ES-I3 (cell line): ENCODE results near the gene KCNIP1.

Experiments
- H3K36me3 ChIP-seq: 2 replicates; pipeline ENCODE4 v1.6.1; 2013; ENCODE audit warnings: mild to moderate bottlenecking, low read length, control low read depth, moderate library complexity; ENCODE audit not compliant: insufficient read depth
- H3K4me1 ChIP-seq: 2 replicates; pipeline ENCODE4 v1.6.1; 2013; ENCODE audit warnings: mild to moderate bottlenecking, control low read depth, low read length; ENCODE audit not compliant: insufficient read depth
- H3K9ac ChIP-seq: 2 replicates; pipeline ENCODE4 v1.6.1; 2013; ENCODE audit warnings: low read depth, mild to moderate bottlenecking, low read length, moderate library complexity
- H3K9me3 ChIP-seq: 2 replicates; pipeline ENCODE4 v1.6.1; 2013; ENCODE audit warnings: mild to moderate bottlenecking, low read length, moderate library complexity; ENCODE audit not compliant: control insufficient read depth, insufficient read depth

The KCNIP1 gene

GRCh38 chr5:170508660-170509347 is 5.0 kb downstream of the KCNIP1 start:
- no peak overlapping the region for H3K9ac ChIP-seq
- no peaks in the 10 kb centered on the region for H3K36me3 ChIP-seq
- H3K4me1 ChIP-seq, result peaks cover 9% of the 10 kb centered on the region; the same call in 1 of the 2 replicates
- H3K9me3 ChIP-seq, result no peaks in the 10 kb centered on the region

- Histone ChIP-seq H3K4me1 (peaks cover 9% of the 10 kb centered on the region; the same call in 1 of the 2 replicates), H3K9me3 (no peaks in the 10 kb centered on the region), H3K36me3 (no peaks in the 10 kb centered on the region), H3K9ac (no peak overlapping the region)
These were observed 5.5 kb downstream of the KCNIP1 start for GRCh38 chr5:170509348-170509660.

GRCh38 chr5:170510126-170510525 is 6.3 kb downstream of the KCNIP1 start:
- Histone ChIP-seq H3K9me3 (no peaks in the 10 kb centered on the region), H3K9ac (no peak overlapping the region), H3K4me1 (peaks cover 5% of the 10 kb centered on the region; the same call in 1 of the 2 replicates), H3K36me3 (no peaks in the 10 kb centered on the region)

GRCh38 chr5:170510559-170510958 is 6.7 kb downstream of the KCNIP1 start:
- Histone ChIP-seq H3K9ac (no peak overlapping the region), H3K9me3 (no peaks in the 10 kb centered on the region), H3K36me3 (no peaks in the 10 kb centered on the region), H3K4me1 (peaks cover 5% of the 10 kb centered on the region; the same call in 1 of the 2 replicates)

GRCh38 chr5:170511551-170512258 is 7.9 kb downstream of the KCNIP1 start:
- H3K4me1 ChIP-seq, result peaks cover 5% of the 10 kb centered on the region; the same call in 1 of the 2 replicates
- no peaks in the 10 kb centered on the region for H3K36me3 ChIP-seq
- H3K9ac ChIP-seq, result no peak overlapping the region
- H3K9me3 ChIP-seq, result no peaks in the 10 kb centered on the region

- no peaks in the 10 kb centered on the region for H3K36me3 ChIP-seq
- H3K9me3 ChIP-seq, result no peaks in the 10 kb centered on the region
- no peak overlapping the region for H3K9ac ChIP-seq
- H3K4me1 ChIP-seq, result 0 out of 2 replicates have a peak, but pooled peaks cover 5% of the 10 kb centered on the region
These were observed 10.2 kb downstream of the KCNIP1 start for GRCh38 chr5:170513856-170514525.

- Histone ChIP-seq H3K36me3 (no peaks in the 10 kb centered on the region; the same call in 1 of the 2 replicates), H3K4me1 (peaks cover 4% of the 10 kb centered on the region; the same call in 1 of the 2 replicates), H3K9ac (no peak overlapping the region), H3K9me3 (no peaks in the 10 kb centered on the region)
These were observed 13.6 kb downstream of the KCNIP1 start for GRCh38 chr5:170517411-170517810.

GRCh38 chr5:170518277-170518676 is 14.5 kb downstream of the KCNIP1 start:
- H3K36me3 ChIP-seq, result no peaks in the 10 kb centered on the region; the same call in 1 of the 2 replicates
- no peaks in the 10 kb centered on the region for H3K9me3 ChIP-seq
- H3K4me1 ChIP-seq, result peaks cover 13% of the 10 kb centered on the region
- H3K9ac ChIP-seq, result no peak overlapping the region

- Histone ChIP-seq H3K9ac (no peak overlapping the region), H3K36me3 (no peaks in the 10 kb centered on the region; the same call in 1 of the 2 replicates), H3K9me3 (no peaks in the 10 kb centered on the region), H3K4me1 (peaks cover 13% of the 10 kb centered on the region)
These were observed 15.7 kb downstream of the KCNIP1 start for GRCh38 chr5:170519549-170519948.

- Histone ChIP-seq H3K9me3 (no peaks in the 10 kb centered on the region), H3K9ac (no peak overlapping the region), H3K36me3 (no peaks in the 10 kb centered on the region; the same call in 1 of the 2 replicates), H3K4me1 (peaks cover 13% of the 10 kb centered on the region)
These were observed 16.6 kb downstream of the KCNIP1 start for GRCh38 chr5:170520372-170520771.

- Histone ChIP-seq H3K36me3 (no peaks in the 10 kb centered on the region; the same call in 1 of the 2 replicates), H3K9ac (no peak overlapping the region), H3K4me1 (peaks cover 13% of the 10 kb centered on the region), H3K9me3 (no peaks in the 10 kb centered on the region)
These were observed 18.7 kb downstream of the KCNIP1 start for GRCh38 chr5:170522211-170523141.

GRCh38 chr5:170523142-170523551 is 19.3 kb downstream of the KCNIP1 start:
- Histone ChIP-seq H3K4me1 (peaks cover 13% of the 10 kb centered on the region), H3K36me3 (no peaks in the 10 kb centered on the region; the same call in 1 of the 2 replicates), H3K9me3 (no peaks in the 10 kb centered on the region), H3K9ac (no peak overlapping the region)

- H3K9ac ChIP-seq, result no peak overlapping the region
- no peaks in the 10 kb centered on the region for H3K9me3 ChIP-seq
- H3K4me1 ChIP-seq, result peaks cover 13% of the 10 kb centered on the region
- H3K36me3 ChIP-seq, result no peaks in the 10 kb centered on the region; the same call in 1 of the 2 replicates
These were observed 20.0 kb downstream of the KCNIP1 start for GRCh38 chr5:170523830-170524229.

GRCh38 chr5:170524576-170524975 is 20.8 kb downstream of the KCNIP1 start:
- Histone ChIP-seq H3K9ac (no peak overlapping the region), H3K36me3 (no peaks in the 10 kb centered on the region; the same call in 1 of the 2 replicates), H3K4me1 (peaks cover 13% of the 10 kb centered on the region), H3K9me3 (no peaks in the 10 kb centered on the region)
